T-helper 9 cell (primary cell): Measurements from ENCODE around the gene RPL7A.
"Not testable (repeated sequence)": the region's sequence is repeated elsewhere in the genome, so short reads cannot be mapped to it uniquely, and the experiment has no call there.

Experiments used
- DNase-seq: peaks from one replicate; pipeline ENCODE4 v3.0.0-alpha.2; 2020

The RPL7A gene

DNA sequence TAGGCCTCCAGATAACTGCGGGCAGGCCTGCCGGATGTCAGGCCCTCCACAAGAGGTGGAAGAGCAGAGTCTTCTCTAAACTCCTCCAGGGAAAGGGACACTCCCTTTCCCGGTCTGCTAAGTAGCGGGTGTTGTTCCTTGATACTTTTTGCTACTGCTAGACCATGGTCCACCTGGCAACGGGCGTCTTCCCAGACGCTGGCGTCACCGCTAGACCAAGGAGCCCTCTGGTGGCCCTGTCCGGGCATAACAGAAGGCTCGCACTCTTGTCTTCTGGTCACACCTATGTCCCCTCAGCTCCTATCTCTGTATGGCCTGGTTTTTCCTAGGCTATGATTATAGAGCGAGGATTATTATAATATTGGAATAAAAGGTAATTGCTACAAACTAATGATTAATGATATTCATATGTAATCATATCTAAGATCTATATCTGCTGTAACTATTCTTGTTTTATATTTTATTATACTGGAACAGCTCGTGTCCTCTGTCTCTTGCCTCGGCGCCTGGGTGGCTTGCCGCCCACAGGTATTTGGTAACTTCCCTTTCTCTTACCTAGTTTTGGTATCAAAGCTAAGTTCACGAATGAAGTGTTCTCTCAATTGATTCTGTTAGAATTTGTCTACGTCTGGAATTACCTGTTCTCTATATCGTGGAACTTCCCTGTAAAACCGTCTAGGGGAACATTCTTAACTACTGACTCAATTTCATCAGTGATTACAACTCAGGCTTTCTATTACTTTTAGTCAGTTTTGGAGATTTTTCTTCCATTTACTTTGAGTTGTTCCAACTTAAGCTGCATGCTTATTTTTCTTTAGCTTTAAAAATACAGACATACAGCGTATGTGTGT, 18.5 kb upstream of the RPL7A start:
- DNase-seq = not testable (repeated sequence)

DNA sequence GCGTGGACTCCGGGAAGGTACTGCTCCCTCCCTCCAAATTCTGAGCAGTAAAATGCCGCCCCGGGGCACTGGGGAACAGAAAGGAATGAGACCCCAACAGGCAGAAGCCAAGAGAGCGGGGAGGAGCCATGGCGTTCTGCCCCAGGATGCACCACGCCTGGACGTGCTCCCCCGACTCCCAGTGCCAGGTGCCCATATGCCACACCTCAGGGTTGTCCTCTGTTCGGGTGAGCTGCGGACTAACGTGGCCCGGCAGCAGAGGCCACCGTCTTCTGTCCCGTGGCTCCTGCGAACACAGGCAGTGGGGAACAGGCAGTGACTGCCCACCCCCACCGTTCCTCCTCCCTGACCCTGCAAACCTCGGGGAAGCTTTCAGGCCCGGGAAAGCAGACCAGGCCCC, 16.8 kb upstream of the RPL7A start:
- DNase-seq = no peak

DNA sequence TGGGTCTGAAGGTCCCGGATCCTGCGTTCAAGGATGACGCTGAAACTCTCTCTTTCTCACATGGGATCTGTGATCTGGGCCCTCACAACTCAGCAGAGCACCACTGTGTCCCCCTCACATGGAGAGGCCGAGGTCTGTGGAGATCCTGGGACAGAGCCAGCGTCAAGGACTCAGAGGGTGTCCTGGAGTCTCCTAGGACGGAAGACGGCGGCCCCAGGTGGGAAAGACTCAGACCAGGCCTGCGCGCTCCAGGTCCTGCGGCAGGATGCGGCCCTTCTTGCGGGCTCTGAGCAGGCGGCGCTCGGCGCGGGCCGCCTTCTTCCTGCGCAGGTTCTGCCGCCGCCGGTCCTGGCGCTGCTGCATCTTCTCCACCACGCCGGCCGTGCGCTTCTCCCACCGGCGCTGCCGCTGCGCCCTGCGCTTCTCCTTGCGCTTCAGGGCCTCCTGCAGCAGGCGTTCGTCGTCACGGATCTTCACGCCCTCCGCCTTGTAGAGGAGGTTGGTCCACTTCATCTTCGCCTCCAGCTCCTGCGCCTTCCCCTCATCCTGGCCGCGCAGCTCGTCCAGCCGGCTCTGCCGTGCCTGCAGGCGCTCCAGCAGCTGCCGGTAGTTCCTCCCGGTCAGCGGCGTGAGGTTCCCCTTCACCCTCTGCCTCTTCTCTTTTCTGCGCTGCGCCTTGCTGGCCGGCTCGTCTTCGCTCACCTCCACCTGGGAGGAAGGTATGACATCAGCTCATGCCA, 16.2 kb upstream of the RPL7A start:
- DNase-seq = no peak

DNA sequence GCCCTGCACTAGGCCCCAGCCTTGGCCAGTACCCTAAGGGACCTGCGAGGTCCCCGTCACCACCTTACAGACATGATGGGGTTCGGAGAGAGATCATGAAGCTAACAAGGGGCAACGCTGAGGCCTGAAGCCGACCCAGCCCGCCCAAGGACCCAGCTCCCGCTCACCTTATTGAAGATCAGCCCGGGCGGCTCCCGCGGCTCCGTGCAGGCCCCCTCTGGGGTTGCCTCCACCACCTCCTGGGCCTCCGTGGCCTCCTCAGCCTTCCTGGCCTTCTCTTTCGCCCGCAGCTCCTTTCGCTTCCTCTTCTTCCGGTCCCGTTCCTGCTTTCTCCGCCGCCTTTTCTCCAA, 15.7 kb upstream of the RPL7A start:
- DNase-seq = no peak

DNA sequence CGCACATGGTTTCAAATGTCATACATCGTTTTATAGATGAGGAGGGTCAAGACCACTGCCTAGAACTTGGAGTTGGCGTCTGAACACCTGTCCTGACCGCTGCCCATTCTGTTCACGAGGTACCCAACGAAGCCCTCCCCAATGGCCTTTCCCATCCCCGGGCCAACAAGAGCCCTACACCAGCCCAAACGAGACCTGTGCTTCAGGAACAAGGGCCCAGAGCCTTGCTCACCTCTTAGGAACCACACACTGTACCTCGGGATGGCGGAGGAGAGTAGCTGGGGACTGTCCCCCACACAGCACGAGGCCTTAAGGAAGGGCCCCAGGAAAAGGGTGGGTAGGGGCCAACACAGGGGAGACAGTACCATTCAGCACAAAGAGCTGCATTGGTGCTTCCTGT, 15.0 kb upstream of the RPL7A start:
- no peak for DNase-seq

DNA sequence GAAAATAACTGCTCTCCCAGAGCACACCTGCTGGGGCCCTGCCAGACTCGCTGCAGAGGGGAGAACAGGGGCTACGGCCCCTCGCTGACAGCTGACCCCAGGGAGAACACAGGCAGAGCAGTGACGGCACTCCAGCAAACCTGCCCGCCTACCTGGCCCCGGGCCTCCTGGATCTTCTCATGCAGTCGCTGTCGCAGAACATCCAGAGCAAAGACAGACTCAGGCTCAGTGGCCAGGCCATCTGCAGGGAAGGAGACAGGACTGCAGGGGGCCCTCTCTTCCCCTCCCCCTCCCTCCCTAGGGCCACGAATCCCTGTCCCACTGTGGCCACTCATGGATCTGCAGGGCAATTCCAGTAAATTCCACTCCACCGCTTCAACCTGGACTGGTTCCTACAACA, 14.5 kb upstream of the RPL7A start:
- no peak for DNase-seq

DNA sequence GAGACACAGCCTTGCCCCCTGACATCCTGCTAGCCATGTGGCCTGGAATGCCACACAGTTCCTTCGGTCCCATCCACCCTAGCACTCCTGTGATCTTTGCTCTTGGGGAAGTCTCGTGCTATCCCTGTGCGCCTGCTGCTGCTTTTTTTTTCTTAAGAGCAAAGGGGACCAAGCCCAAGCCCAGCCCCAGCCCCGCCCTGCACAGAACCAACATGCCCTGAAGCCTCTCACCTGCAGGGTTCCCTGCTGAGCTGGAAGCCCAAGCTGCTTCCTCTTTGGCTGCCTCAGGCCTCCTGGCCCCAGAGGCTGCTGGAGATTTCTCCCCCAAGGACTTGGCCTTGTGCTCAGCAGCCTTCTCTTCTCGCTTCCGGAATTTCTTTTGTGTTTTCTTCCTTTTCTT, 13.9 kb upstream of the RPL7A start:
- no peak for DNase-seq

DNA sequence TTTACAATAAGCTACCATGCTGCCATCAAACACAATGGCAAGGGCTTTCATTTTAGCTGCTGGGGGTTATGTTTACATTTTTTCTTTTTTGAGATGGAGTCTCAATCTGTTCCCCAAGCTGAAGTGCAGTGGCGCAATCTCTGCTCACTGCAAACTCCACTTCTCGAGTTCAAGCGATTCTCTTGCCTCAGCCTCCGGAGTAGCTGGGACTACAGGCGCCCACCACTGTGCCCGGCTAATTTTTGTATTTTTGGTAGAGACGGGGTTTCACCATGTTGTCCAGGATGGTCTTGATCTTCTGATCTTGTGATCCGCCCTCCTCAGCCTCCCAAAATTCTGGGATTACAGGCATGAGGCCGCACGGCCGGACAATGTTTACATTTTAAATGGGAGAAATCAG, 13.1 kb upstream of the RPL7A start:
- not testable (repeated sequence) for DNase-seq

DNA sequence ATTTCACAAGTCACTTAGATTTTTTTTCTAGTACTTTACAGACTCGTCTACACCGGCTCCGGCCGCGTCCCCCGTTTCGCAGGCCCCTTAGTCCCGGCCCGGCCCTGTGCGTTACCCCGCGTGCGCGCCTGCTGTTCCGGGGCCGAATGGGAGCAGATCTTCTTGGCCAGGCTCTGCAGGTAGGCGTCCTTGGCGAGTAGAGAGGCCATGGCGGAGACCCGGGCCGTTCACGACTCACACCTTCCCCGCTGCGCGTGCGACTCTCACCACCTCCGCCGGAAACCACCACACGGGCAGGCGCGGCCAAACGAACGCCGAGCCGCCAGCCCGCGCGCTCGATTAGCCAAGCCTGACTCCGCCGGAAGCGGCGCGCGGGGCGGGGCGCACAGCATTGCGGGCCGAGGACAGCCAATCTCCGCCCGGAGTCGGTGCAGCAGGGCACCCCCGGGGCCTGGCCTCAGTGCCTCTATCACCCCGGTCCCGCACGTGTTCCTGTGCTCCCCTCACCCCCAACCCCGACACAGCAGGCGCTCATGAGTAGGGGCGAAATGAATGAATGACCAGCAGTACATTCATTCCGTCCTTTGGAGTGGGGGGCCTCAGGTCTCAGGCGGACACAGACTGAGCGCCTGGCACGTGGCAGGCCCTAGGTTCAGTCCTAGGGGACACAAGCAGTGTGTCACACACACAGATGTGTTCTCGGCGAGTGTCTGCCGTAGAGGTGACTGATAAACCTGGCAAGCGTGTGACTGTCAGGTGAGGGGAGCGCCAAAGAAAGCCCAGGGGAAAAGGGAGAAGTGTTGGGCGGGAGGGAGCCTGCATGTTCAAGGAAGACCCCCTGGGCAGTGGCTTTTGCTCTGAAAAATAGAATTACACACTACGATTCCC, 11.8 kb upstream of the RPL7A start, which contains the start of gene SURF6:
SURF6 (minus strand) TSS at position 265 of the 888 bp plus-strand sequence; CDS start at position 209, 56 bp downstream.
- peak; percentile 92 for DNase-seq

DNA sequence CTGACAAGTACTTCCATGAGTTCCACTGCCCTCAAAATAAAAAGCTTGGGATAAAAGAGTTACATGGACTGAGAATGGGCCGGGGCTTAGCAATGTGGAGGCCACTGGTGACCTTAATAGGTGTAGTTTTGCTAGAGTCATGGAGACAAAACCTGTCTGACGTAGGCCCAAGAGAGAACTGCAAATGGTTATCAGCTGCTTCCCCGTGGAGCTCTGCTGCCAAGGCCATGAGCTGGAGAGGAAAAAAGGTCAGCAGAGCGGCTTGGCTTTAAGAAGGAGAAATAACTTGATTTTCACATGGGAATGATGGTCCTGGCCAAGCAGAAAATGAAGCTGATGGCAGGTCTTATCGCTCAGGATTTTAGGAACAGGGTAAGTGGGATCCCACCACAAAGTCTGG, 8.4 kb upstream of the RPL7A start:
- DNase-seq = no peak

DNA sequence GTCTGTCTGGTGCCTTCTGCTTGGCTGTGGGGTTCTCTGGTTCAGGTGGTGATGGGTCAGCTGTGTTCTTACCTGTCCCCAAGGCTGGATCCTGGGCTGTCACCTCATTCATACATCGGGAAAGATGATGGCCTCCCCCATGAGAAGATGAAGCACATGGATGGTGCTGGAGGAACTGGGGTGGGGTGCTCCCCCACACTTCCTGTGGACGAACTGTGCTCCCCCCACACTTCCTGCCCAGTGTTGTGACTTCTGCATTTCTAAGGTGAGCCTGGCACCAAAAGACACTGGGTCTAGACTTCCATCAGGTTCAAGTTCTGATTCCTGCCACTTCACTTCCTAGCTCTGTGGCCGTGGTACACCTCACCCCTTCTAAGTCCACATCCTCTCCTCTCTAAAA, 7.8 kb upstream of the RPL7A start:
- no peak for DNase-seq

DNA sequence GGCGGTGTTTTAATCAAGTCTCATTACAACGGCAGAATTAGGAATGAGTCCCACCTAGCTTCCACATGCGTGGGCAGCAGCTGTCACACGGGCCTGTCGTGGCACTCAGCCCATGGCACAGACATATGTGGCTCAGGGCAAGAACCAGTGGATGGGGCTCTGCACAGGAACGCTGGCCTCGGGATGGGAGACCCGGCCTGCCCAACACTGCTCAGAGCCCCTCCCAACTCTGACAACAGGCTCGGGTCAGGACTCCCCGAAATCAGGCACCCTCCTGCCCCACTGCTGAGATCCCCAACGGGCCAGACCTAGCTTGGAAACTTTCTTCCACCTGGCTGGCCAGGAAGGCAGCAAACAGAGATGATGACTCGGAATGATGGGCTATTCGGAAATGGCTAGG, 7.1 kb upstream of the RPL7A start:
- no peak for DNase-seq

DNA sequence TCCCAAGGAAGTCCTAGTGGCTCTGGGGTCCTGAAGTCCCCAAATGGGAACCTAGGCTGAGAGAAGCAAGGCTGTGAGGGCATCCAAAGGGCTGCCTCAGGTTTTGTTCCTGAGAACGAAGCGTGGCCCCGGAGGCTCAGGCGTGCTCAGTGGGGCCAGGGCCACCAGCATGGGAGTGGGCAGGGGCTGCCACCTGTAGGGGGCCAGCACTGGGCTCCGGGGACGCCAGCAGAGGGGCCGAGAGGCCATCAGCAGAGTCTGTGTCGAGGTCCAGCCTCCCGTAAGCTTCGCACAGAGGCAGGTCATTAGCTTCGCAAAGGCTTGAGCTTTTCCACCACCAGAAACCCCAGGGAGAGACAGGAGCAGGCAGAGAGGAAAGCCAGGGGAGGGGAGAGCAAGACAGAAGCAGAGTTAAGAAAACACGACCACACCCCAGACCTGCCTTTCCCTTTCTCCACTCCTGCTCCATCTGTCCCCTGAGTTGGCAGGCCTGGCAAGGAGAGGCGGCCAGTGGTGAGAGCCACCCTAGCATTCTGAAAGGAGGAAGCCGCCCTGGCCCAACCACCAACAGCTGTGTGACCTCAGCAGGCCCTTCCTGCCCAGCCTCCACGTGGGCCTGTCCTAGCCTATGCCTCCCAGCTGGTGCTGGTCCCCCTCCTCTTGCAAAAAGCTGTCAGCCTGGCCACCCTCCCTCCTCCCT, 6.5 kb upstream of the RPL7A start:
- DNase-seq = no peak

DNA sequence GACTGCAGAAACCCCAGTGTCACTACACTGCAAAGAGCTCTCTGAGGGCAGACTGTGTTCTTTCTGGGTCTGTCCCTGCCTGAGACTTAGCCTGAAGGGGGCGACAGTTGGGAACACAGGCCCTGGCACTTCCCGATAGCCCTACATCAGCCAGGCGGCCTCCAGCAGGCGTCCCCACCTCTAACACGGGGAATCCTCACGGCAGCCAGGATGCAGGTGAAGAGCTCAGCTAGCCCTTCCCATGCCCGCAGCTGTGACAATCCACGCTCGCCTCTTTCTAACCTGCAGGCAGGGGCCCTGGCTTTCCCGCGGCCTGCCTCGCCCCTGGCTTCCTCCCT, 6.0 kb upstream of the RPL7A start:
- no peak for DNase-seq

DNA sequence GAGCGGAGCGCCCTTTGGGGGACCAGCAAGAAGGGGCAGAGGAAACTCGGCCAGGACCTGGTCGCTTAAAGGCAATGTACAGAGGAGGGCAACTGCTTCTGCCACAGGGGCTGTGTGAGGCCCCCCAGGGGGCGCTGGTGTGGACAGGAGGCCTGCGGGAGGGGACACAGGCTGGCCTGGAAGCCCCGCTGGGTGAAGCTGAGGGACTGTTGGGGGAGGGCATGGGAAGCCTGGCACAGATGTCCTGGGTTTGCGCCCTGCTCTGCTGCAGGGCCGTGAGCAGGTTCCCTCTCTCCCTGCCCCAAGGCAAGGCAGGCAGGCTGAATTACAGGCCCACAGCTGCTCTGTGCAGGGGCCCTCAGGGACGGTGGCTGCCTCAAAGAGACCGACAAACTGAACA, 5.4 kb upstream of the RPL7A start:
- DNase-seq = no peak

DNA sequence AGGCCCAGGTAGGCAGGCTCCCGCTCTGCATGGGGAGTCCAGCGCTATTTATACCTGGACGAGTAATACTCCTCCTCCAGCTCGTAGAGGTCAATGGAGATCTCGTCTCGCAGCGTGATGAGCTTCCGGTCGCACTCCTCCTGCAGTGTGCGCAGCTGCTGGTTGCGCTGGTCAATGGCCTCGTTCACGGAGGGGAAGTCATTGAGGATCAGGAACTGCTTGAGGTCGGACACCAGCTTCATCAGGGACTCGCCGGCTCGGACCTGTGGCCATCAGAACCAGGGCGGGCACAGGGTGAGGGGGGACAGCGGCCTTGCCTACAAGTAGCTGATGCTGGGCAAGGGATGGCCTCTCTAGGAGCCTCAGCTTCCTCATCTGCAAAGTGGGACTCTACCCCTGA, 3.9 kb upstream of the RPL7A start:
- DNase-seq = no peak

DNA sequence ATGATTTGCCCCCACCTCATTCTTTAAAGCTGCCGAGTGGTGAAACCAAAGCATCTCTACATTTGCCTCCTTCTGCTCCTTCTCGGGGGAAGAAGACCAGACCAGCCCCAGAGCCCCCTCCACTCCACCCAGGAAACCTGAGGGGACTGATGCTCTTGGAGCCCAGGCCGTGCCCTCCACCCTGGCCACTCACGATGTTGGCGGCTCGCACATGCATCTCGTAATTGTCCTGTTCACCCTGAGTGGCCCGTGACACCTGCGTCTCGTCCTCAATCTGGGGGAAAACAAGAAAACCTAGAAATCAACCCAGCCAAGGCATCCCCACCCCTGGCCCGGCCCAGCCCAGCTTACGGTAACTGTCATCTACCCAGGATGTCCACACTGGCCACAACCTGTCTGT, 3.0 kb upstream of the RPL7A start:
- no peak for DNase-seq

DNA sequence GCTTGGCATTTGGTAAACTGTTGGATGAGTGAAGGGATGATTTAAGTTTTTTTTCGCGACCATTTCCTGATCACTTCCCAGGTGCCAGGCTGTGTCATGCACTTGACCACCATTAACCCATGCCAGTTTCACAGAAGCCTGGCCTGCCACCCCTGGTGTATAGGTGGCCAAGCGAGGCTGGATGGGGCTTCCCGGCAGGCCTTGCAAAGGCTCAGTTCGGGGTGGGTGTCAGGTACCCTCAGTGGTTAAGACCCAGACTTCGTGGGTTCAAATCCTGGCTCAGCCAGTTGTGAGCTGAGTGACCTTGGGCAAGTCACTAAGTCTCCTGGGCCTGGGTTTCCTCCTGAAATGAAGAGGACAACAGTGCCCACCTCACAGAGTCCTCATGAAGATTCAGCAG, 2.4 kb upstream of the RPL7A start:
- DNase-seq = no peak

DNA sequence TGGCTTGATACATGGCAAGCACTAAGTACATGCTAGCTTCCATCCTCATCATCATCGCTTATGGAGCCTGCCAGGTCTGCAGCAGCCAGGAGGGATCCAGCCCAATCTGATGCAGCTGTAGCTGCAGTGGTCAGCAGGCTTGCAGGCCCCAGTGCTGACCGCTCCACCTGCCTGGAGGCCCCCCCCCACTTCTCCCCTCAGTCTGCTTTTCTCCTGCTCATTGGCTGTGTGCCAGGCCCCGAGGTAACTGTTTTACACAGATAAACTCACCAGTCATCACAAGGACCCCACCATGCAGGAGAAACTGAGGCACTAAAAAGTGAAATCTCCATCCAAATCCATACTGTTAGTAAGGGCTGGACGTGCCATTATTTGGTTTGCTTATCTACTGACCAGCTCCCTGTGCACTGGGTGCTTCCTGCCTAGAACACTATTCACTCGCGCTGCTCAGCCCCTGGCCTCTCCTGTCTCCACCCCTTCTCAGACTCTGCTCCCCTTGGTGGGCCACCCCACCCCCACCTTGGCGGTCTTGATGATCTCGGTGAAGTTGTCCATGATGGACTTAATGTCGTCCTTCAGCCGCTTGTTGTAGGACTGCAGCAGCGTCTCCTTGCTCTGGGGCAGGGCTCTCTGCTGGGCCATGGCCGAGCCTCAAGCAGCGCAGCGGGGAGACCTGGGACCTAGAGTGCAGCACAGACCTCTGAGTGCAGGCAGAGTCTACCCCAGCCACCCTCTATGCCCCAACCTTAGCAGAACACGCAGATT, 1.8 kb upstream of the RPL7A start:
- DNase-seq = no peak

DNA sequence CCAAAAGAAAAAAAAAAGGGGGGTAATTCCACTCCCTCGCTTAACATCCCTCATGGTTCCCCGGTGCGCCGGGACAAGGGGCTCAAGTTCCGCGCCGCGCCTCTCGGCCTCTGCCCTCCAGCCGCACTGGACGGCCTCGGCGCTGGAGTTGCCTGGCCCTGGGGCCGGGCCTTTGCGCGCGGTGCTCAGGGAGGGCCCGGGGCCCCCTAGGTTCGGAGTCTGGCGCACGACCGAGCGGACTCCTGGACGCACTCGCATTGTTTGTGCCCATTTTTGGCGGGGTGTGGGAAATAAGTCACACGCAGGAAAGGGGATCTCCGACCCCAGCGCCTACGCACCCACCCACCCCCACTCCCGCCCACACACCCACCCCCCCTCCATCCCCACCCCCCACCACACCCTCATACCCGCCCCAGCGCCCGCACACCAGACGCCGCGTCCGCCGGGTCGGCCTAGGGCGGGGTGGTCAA, 468 bp upstream of the RPL7A start:
- no peak for DNase-seq

DNA sequence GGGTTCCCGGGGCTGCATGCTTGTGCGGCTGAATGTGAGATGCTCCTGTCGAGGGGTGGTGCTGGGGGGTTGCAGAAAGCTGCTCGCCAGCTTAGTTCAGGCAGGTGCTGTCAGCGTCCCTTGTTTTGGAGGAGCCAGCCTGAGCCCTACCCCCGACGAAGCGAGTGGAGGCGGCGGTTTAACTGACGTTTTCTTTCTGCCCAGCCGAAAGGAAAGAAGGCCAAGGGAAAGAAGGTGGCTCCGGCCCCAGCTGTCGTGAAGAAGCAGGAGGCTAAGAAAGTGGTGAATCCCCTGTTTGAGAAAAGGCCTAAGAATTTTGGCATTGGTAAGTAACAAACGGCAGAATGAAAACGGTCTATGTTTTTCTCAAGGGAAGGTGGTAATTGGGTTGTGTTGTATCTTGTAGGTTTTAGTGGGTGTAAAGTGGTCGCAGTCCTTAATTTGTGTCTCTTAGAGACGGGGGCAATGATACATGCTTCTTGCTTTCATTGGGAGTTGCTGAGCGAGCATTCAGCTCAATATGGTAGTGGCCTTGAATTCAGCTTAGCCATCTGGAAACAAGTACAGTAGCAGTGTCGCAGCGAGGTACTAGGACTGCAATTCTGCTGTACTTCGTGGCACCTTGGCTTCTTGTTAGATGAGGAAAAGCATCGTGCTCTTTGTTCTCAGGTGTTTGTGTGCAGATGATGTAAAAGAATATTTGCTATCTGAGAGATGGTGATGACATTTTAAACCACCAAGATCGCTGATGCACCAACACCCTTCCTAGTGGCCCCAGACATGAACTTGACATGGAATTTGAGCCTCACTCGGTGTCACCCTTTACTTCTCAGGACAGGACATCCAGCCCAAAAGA, 928 bp downstream of the RPL7A start:
- no peak for DNase-seq
